Measurements from ENCODE around the gene LINC01488. TPM values are rescaled to one million over a fixed set of nuclear protein-coding genes. Genes with fewer than 3 reads are reported as not detected.

LINC01488 gene
- total RNA-seq, 1 donor from 2014 or later = 1.3 TPM

DNA sequence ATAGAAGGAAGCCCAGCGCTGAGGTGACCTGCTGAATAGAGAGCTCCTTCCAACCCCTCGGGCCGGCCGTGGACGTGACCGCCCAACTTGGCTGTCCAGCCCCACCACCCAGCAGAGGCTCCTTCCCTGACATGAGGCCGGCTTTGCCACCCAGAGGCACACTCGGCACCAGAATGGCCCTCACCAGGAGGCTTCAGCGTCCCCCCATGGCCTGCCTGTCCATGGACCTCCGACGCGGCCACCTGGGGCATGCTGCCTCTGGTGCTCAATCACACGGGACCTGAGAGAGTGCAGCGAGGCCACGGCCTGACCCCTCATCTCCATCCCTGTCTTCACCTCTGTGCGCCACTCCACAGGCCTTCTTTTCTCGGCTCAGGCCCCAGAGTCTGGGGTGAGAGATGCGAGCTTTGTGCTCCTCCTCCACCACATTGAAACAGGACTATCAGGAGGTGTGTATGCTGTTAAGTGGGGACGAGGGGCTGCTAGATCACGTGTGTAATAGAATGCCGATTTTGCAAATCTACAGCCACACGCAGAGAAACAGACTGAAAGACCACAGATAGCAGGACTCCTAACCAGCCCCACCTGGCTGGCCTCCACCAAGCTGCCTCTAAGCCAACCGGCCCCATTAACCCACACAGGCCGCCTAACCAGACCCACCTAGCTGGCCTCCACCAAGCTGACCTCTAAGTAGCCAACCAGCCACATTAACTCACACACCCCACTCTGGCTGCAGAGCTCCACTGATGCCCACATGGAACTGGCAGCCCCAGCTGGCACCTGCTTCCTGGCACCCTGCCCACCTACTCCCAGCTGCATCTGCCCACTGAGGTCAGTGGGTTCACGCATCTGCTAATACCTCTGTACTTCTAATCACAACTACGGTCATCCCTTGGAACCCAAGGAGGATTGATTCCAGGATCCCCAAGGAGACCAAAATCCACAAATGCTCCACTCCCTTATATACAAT lies 20.7 kb downstream of the LINC01488 start:
- Mint-ChIP-seq H3K27me3 (no peaks in the 10 kb centered on the region), H3K4me3 (ENCODE audit: low read depth) (no peak overlapping the region), H3K9me3 (ENCODE audit: low read depth) (peaks cover 10% of the 10 kb centered on the region), H3K4me1 (ENCODE audit: low read depth) (peaks cover 10% of the 10 kb centered on the region), H3K27ac (no peak overlapping the region), H3K36me3 (ENCODE audit: insufficient read depth) (no peaks in the 10 kb centered on the region)
- no peak for DNase-seq (ENCODE audit: low spot score, unreplicated experiment)
- TF ChIP-seq, protein P1, sequence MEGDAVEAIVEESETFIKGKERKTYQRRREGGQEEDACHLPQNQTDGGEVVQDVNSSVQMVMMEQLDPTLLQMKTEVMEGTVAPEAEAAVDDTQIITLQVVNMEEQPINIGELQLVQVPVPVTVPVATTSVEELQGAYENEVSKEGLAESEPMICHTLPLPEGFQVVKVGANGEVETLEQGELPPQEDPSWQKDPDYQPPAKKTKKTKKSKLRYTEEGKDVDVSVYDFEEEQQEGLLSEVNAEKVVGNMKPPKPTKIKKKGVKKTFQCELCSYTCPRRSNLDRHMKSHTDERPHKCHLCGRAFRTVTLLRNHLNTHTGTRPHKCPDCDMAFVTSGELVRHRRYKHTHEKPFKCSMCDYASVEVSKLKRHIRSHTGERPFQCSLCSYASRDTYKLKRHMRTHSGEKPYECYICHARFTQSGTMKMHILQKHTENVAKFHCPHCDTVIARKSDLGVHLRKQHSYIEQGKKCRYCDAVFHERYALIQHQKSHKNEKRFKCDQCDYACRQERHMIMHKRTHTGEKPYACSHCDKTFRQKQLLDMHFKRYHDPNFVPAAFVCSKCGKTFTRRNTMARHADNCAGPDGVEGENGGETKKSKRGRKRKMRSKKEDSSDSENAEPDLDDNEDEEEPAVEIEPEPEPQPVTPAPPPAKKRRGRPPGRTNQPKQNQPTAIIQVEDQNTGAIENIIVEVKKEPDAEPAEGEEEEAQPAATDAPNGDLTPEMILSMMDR (IDR thresholded peaks at IDR 0.05; ENCODE audit: unreplicated experiment) = no peak

DNA sequence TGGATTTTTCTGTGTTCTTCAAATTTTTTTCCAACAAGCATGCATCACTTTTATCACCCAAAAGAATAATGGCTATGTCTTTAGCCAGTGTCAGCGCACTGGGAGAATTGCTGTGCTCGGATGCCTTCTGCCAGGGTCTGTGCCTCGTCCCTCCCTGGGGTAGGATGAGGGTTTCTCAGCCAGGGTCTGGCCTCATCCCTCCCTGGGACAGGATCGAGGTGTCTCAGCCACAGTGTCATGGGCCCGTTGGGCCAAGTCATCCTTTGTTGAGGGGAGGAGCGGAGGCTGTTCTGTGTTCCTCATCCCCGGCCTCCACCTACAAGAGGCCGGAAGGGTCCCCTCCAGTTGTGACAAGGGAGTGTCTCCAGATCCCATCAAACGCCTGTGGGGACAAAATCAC lies 22.7 kb downstream of the LINC01488 start:
- H3K36me3 Mint-ChIP-seq (ENCODE audit: insufficient read depth) = no peaks in the 10 kb centered on the region
- TF ChIP-seq, protein P1 (IDR thresholded peaks at IDR 0.05; ENCODE audit: unreplicated experiment) = no peak
- peaks cover 7% of the 10 kb centered on the region for H3K4me1 Mint-ChIP-seq (ENCODE audit: low read depth)
- no peak overlapping the region for H3K27ac Mint-ChIP-seq
- no peak for DNase-seq (ENCODE audit: low spot score, unreplicated experiment)
- H3K27me3 Mint-ChIP-seq = no peaks in the 10 kb centered on the region
- peaks cover 10% of the 10 kb centered on the region for H3K9me3 Mint-ChIP-seq (ENCODE audit: low read depth)
- H3K4me3 Mint-ChIP-seq (ENCODE audit: low read depth) = no peak overlapping the region

DNA sequence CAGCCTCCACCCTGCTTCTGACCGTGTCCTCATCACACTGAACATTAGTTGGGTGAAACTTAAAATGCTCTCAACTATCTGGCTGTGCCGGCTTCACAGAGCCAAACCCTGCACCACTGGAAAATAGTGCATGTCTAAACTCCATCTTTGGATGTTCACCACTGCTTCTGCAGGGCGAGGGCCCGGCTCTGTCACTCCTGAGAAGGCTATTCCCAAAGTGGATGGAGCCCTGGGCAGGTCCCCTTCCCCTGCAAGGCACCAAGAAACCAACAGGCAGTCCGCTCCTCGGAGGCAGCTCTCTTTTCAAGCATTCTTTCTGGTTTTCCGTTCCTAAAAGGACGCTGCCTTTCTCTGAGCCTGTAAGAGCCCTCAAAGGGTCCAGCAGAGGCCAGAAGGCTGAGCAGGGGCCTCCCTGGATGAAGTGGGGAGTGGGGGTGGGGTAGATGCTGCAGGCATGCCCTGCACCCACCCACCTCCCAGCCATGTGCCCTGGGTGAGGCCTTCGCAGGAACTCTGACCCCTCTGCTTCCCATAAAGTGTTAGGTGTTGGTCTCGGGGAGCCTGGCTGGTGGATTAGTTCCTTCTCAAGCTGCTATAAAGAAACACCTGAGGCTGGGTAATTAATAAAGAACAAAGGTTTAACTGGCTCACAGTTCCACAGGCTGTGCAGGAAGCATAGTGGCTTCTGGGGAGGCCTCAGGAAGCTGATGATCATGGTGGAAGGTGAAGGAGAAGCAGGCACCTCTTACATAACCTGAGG lies 23.3 kb downstream of the LINC01488 start:
- no peak for DNase-seq (ENCODE audit: low spot score, unreplicated experiment)
- no peaks in the 10 kb centered on the region for H3K36me3 Mint-ChIP-seq (ENCODE audit: insufficient read depth)
- H3K4me3 Mint-ChIP-seq (ENCODE audit: low read depth) = no peak overlapping the region
- peak overlapping the region; percentile 69 for H3K27ac Mint-ChIP-seq
- H3K4me1 Mint-ChIP-seq (ENCODE audit: low read depth) = peaks cover 2% of the 10 kb centered on the region
- peaks cover 10% of the 10 kb centered on the region for H3K9me3 Mint-ChIP-seq (ENCODE audit: low read depth)
- TF ChIP-seq, protein P1 (IDR thresholded peaks at IDR 0.05; ENCODE audit: unreplicated experiment) = no peak
- no peaks in the 10 kb centered on the region for H3K27me3 Mint-ChIP-seq

DNA sequence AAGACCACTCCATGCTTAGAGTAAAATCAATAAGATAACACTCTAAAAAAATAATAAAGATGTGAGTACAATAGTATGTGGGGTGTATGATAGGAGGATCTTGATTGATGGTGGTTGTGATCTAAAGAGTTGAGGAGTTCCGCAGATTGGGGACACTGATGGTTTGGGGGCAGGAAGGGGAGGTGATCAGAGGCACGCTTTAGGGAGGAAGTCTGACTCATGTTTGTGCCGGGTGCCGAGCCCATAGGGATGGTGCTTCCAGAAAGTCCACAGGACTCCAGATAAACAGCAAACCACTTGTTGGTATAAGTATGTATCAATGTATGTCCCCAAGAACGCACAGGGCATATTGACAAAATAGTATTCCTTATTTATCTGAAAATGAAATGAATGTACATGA lies 27.5 kb downstream of the LINC01488 start:
- no peak for DNase-seq (ENCODE audit: low spot score, unreplicated experiment)
- Mint-ChIP-seq H3K36me3 (ENCODE audit: insufficient read depth) (no peaks in the 10 kb centered on the region), H3K27ac (no peak overlapping the region), H3K4me3 (ENCODE audit: low read depth) (no peak overlapping the region), H3K4me1 (ENCODE audit: low read depth) (no peaks in the 10 kb centered on the region), H3K27me3 (peaks cover 6% of the 10 kb centered on the region), H3K9me3 (ENCODE audit: low read depth) (peaks cover 7% of the 10 kb centered on the region)
- TF ChIP-seq, protein P1 (IDR thresholded peaks at IDR 0.05; ENCODE audit: unreplicated experiment) = no peak

DNA sequence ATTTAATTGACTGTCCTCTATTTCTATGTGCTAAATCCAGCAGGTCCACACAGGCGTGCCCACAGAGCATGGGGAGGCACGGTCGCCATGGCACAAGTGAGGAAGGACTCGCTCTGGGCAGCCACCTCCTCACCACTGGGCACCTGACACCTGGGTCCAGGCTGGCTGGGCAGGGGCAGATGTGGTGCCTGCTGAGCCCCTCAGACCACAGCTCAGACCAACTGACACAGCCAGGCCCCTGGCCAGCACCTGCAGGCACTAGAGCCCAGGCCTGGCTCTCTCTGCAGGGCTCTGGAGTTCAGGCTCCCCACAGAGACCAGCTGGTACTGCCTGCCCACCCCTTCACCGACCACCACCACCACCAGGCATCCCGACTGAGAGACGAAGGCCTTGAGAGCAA lies 27.9 kb downstream of the LINC01488 start:
- H3K4me3 Mint-ChIP-seq (ENCODE audit: low read depth) = no peak overlapping the region
- H3K36me3 Mint-ChIP-seq (ENCODE audit: insufficient read depth) = no peaks in the 10 kb centered on the region
- TF ChIP-seq, protein P1 (IDR thresholded peaks at IDR 0.05; ENCODE audit: unreplicated experiment) = no peak
- no peak for DNase-seq (ENCODE audit: low spot score, unreplicated experiment)
- no peak overlapping the region for H3K27ac Mint-ChIP-seq
- peaks cover 6% of the 10 kb centered on the region for H3K27me3 Mint-ChIP-seq
- H3K9me3 Mint-ChIP-seq (ENCODE audit: low read depth) = peaks cover 7% of the 10 kb centered on the region
- no peaks in the 10 kb centered on the region for H3K4me1 Mint-ChIP-seq (ENCODE audit: low read depth)

Measured in progenitor cell of endocrine pancreas (in vitro differentiated cells).